Kidney (tissue), 14 donors: ENCODE results near the gene ENOX1. TPM values are rescaled to one million over a fixed set of nuclear protein-coding genes. Genes with fewer than 3 reads are reported as not detected.

Experiments used
- DNase-seq, 5 donors: peaks; one replicate each; pipeline ENCODE4 v3.0.0-alpha.2; 2013 to 2020
- FAIRE-seq: peaks from 2 replicates; lab custom pipeline; 2012; peaks lifted over from hg19 to GRCh38; lab: Jason Lieb, UNC
- H3K27ac ChIP-seq, 2 donors: one replicate each; pipeline ENCODE4 v1.7.0; 2013; ENCODE audit warnings: low read depth in 2 of 2, low read length in 2 of 2, inconsistent platforms in 1 of 2
- H3K27me3 ChIP-seq: one replicate; pipeline ENCODE4 v1.7.1; 2013; ENCODE audit warnings: low read length, inconsistent platforms; ENCODE audit not compliant: control insufficient read depth, insufficient read depth
- H3K36me3 ChIP-seq, 3 donors: one replicate each; pipeline versions ENCODE4 v1.7.0 to v1.7.1; 2013; ENCODE audit warnings: low read length in 3 of 3, control low read depth in 1 of 3, inconsistent platforms in 1 of 3; ENCODE audit not compliant: insufficient read depth in 3 of 3, control insufficient read depth in 2 of 3
- H3K4me1 ChIP-seq, 3 donors: one replicate each; pipeline versions ENCODE4 v1.7.0 to v1.7.1; 2013; ENCODE audit warnings: low read length in 3 of 3, inconsistent platforms in 1 of 3, low read depth in 1 of 3; ENCODE audit not compliant: control insufficient read depth in 2 of 3, insufficient read depth in 2 of 3
- H3K4me3 ChIP-seq, 3 donors: one replicate each; pipeline versions ENCODE4 v1.7.0 to v1.8.1; 2013; ENCODE audit warnings: low read length in 3 of 3, control low read depth in 1 of 3, inconsistent platforms in 1 of 3
- H3K9ac ChIP-seq, 3 donors: one replicate each; pipeline versions ENCODE4 v1.7.0 to v1.7.1; 2013; ENCODE audit warnings: low read length in 3 of 3, control low read depth in 1 of 3, inconsistent platforms in 1 of 3
- H3K9me3 ChIP-seq, 3 donors: one replicate each; pipeline versions ENCODE4 v1.7.0 to v1.7.1; 2013; ENCODE audit warnings: low read length in 3 of 3, control low read depth in 1 of 3, inconsistent platforms in 1 of 3; ENCODE audit not compliant: control insufficient read depth in 2 of 3, insufficient read depth in 1 of 3
- intact Hi-C: fragments of 100-400 bp; cut with DNase I; formaldehyde crosslinking; loops from one replicate; pipeline ENCODE4 v1.11.1; 2022
- polyA plus RNA-seq: library from polyadenylated mRNA; stranded (reverse); fragments of 350-450 nt; fragmentation: Illumina TruSeq; extraction: RNeasy Lipid Tissue Mini Kit (QIAGEN cat#74804); gene quantifications from one replicate; pipeline ENCODE4 v1.2.3, GENCODE V29; 2014; ENCODE audit warnings: low read depth, low replicate concordance; ENCODE audit not compliant: insufficient read depth
- total RNA-seq: library from RNA; stranded (reverse); fragmentation: NEBNext Ultra II Directional; extraction: Animal tissue kit (Norgen Biotek cat#: 25700); gene quantifications from one replicate; pipeline ENCODE4 v1.2.1, GENCODE V29; 2021
- TF ChIP-seq, protein P1 (sequence below): IDR thresholded peaks from 3 replicates; pipeline ENCODE4 v1.5.1; 2012; ENCODE audit warnings: mild to moderate bottlenecking, moderate library complexity, borderline replicate concordance; ENCODE audit not compliant: insufficient read depth; ENCODE audit errors: extremely low read depth
- donor health status: control.
- donor health status: control.
- donor health status: control.
- donor health status: control.
- donor health status: control.
- donor health status: DM: yes; HTN: yes; CAD: no.
- donor health status: Normal renal cell carcinoma (clear cell type).

The ENOX1 gene
- total and polyA plus RNA-seq, 2 donors from 2014 or later, result 4.9 to 6.8 TPM

DNA sequence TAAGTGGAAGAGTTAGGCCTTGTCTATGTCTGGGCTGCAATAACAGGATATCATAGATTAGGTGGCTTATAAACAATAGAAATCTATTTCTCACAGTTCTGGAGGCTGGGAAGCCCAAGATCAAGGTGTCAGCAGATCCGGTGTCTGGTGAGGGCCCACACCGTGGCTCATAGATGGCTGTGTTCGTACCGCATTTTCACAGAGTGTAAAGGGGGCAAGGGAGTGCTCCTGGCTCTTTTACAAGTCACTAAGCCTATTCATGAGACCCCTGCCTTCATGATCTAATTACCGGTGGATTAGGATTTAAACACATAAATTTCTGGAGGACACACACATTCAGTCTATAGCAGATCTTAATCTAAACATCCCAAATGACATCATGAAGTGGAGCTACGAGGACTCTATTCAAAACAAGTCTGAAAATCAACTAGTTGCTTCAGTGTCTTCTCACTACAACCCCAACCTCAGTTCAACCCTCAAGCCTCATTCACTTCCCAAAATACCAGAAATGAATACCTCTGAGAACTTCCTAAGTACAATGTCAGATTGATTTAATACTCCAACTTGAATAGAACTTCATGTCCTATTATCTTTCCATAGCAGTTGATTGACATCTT lies 23.5 kb downstream of the ENOX1 start:
- intact Hi-C loops, result no loop called here
- H3K36me3 ChIP-seq, result no peaks in the 10 kb centered on the region
- H3K9me3 ChIP-seq, result no peaks in the 10 kb centered on the region
- no peak overlapping the region for H3K9ac ChIP-seq
- H3K27ac ChIP-seq, result no peak overlapping the region
- no peak overlapping the region for H3K4me3 ChIP-seq
- H3K27me3 ChIP-seq, result no peaks in the 10 kb centered on the region
- FAIRE-seq (no peak), DNase-seq (no peak)
- TF ChIP-seq, protein P1, sequence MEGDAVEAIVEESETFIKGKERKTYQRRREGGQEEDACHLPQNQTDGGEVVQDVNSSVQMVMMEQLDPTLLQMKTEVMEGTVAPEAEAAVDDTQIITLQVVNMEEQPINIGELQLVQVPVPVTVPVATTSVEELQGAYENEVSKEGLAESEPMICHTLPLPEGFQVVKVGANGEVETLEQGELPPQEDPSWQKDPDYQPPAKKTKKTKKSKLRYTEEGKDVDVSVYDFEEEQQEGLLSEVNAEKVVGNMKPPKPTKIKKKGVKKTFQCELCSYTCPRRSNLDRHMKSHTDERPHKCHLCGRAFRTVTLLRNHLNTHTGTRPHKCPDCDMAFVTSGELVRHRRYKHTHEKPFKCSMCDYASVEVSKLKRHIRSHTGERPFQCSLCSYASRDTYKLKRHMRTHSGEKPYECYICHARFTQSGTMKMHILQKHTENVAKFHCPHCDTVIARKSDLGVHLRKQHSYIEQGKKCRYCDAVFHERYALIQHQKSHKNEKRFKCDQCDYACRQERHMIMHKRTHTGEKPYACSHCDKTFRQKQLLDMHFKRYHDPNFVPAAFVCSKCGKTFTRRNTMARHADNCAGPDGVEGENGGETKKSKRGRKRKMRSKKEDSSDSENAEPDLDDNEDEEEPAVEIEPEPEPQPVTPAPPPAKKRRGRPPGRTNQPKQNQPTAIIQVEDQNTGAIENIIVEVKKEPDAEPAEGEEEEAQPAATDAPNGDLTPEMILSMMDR, result no peak
- no peaks in the 10 kb centered on the region for H3K4me1 ChIP-seq

DNA sequence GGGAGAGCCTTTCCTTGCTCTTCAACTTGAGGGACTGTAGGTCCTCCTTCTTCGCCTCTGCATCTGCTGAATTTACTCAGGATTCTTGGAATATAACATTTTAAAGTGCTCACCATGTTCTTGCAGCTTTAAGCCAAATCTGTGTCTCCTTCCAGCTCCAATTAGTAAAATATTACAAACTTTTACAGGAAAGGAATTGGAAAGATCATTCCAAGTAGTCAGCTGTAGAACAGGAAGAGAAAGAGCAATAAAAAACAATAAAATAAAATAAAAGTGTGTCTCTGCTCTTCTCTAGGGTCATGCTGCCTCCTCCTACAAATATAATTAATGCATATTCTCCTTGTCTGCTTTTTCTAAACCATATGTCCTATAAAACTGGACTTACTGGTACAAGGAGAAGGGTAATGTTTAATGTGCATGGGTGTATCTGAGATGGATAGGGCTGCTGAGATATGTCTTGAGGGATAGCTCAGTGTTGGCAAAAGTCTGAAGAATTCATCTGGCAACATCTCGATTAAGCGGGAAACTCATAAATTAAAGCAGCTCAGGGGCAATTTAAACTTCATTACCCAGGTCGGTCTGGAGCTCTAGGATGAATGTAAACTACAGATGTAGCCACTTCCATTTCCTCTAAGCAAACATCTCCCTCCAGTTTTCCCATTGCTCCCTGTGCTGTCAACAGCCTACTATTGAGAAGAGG lies 25.0 kb downstream of the ENOX1 start:
- DNase-seq, result no peak
- Histone ChIP-seq H3K27ac (no peak overlapping the region), H3K9me3 (no peaks in the 10 kb centered on the region), H3K27me3 (no peaks in the 10 kb centered on the region), H3K9ac (no peak overlapping the region), H3K4me1 (no peaks in the 10 kb centered on the region), H3K36me3 (no peaks in the 10 kb centered on the region), H3K4me3 (no peak overlapping the region)
- intact Hi-C loops, result no loop called here
- TF ChIP-seq, protein P1, result no peak
- no peak for FAIRE-seq

DNA sequence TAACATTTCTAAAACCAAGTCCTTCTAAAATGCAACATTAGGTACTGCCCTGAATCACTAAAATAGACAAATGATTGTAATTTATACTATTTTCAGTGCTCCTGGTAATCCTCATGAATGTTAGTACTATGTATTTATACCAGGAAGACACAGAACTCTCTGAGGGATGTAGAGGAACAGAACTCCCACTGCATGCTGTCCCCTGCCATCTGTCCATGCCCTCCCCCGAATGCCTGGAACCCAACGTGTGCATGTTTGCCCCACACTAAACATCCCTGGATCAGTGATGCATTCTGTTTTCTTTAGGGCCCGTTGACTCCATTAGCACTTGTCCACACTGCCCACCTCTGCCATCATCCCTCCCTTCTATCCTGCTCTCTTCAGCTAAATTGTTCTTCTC lies 26.5 kb downstream of the ENOX1 start:
- DNase-seq, result no peak
- Histone ChIP-seq H3K27ac (no peak overlapping the region), H3K9ac (no peak overlapping the region), H3K4me1 (no peaks in the 10 kb centered on the region), H3K36me3 (no peaks in the 10 kb centered on the region), H3K9me3 (no peaks in the 10 kb centered on the region), H3K4me3 (no peak overlapping the region), H3K27me3 (no peaks in the 10 kb centered on the region)
- FAIRE-seq, result no peak
- intact Hi-C loops, result no loop called here
- TF ChIP-seq, protein P1, result no peak
